SK-N-SH (cell line): ENCODE results near the gene CYSTM1.

Experiments used
- ELF1 ChIP-seq: IDR thresholded peaks from 2 replicates; pipeline ENCODE4 v1.4.0; 2012
- EP300 ChIP-seq, 2 experiments: IDR thresholded peaks; 2 replicates each; pipeline versions ENCODE4 v1.4.0 to v1.6.1; 2012; ENCODE audit warnings: borderline replicate concordance in 1 of 2, low read depth in 1 of 2, low read length in 1 of 2
- GABPA ChIP-seq: IDR thresholded peaks from 2 replicates; pipeline ENCODE4 v1.4.0; 2012; ENCODE audit warnings: low read depth, mild to moderate bottlenecking
- RFX5 ChIP-seq: IDR thresholded peaks from 2 replicates; pipeline ENCODE4 v1.6.1; 2012; ENCODE audit warnings: mild to moderate bottlenecking, improper control_type of control experiment, low read length
- SIN3A ChIP-seq: IDR thresholded peaks from 2 replicates; pipeline ENCODE4 v1.6.1; 2012; ENCODE audit warnings: low read depth, mild to moderate bottlenecking, low read length, moderate library complexity, borderline replicate concordance
- USF1 ChIP-seq: IDR thresholded peaks from 2 replicates; pipeline ENCODE4 v1.4.0; 2012; ENCODE audit warnings: low read depth, borderline replicate concordance
- USF2 ChIP-seq: fragments of 150-350 bp; IDR thresholded peaks from 2 replicates; pipeline ENCODE4 v1.6.1; 2017; ENCODE audit warnings: antibody characterized with exemption, low read length, low read depth, borderline replicate concordance
- TF ChIP-seq, protein P1 (sequence below): fragments of 200-600 bp; sonication (generic); IDR thresholded peaks from 2 replicates; pipeline ENCODE4 v1.6.1; 2017; ENCODE audit warnings: antibody characterized with exemption, mild to moderate bottlenecking, moderate library complexity
- TF ChIP-seq, protein P2 (sequence below): IDR thresholded peaks from 2 replicates; pipeline ENCODE4 v1.4.0; 2012; ENCODE audit warnings: low read depth
- TF ChIP-seq, protein P3 (sequence below): IDR thresholded peaks from 2 replicates; pipeline ENCODE4 v1.6.1; 2012; ENCODE audit warnings: mild to moderate bottlenecking, low read depth, low read length, moderate library complexity

DNA sequence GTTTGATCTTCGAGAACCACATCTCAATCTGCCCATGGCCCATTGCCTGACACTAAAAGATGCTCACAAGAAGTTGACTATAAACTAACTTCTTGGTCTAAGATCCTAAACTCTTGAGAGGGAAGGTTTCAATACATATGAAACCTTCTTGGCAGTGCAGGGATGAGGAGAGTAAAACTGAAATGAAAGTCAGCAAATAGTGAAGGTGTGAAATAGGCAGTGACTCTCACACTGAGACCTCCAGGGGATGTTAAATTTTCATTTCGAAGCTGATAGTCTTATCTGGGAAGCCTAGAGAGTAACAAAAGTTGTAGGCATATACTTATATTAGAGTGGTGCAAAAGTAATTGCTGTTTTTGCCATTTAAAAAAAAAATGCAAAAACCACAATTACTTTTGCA lies 974 bp upstream of the CYSTM1 start:
- TF ChIP-seq, protein P1, sequence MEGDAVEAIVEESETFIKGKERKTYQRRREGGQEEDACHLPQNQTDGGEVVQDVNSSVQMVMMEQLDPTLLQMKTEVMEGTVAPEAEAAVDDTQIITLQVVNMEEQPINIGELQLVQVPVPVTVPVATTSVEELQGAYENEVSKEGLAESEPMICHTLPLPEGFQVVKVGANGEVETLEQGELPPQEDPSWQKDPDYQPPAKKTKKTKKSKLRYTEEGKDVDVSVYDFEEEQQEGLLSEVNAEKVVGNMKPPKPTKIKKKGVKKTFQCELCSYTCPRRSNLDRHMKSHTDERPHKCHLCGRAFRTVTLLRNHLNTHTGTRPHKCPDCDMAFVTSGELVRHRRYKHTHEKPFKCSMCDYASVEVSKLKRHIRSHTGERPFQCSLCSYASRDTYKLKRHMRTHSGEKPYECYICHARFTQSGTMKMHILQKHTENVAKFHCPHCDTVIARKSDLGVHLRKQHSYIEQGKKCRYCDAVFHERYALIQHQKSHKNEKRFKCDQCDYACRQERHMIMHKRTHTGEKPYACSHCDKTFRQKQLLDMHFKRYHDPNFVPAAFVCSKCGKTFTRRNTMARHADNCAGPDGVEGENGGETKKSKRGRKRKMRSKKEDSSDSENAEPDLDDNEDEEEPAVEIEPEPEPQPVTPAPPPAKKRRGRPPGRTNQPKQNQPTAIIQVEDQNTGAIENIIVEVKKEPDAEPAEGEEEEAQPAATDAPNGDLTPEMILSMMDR, result no peak
- TF ChIP-seq RFX5 (no peak), SIN3A (no peak), USF2 (no peak), EP300 (IDR thresholded peaks at IDR 0.05; ENCODE audit: borderline replicate concordance in 1 of 2, low read depth in 1 of 2, low read length in 1 of 2) (no peak), USF1 (no peak), ELF1 (no peak), GABPA (no peak)
- TF ChIP-seq, protein P2, sequence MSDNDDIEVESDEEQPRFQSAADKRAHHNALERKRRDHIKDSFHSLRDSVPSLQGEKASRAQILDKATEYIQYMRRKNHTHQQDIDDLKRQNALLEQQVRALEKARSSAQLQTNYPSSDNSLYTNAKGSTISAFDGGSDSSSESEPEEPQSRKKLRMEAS, result no peak
- TF ChIP-seq, protein P3, sequence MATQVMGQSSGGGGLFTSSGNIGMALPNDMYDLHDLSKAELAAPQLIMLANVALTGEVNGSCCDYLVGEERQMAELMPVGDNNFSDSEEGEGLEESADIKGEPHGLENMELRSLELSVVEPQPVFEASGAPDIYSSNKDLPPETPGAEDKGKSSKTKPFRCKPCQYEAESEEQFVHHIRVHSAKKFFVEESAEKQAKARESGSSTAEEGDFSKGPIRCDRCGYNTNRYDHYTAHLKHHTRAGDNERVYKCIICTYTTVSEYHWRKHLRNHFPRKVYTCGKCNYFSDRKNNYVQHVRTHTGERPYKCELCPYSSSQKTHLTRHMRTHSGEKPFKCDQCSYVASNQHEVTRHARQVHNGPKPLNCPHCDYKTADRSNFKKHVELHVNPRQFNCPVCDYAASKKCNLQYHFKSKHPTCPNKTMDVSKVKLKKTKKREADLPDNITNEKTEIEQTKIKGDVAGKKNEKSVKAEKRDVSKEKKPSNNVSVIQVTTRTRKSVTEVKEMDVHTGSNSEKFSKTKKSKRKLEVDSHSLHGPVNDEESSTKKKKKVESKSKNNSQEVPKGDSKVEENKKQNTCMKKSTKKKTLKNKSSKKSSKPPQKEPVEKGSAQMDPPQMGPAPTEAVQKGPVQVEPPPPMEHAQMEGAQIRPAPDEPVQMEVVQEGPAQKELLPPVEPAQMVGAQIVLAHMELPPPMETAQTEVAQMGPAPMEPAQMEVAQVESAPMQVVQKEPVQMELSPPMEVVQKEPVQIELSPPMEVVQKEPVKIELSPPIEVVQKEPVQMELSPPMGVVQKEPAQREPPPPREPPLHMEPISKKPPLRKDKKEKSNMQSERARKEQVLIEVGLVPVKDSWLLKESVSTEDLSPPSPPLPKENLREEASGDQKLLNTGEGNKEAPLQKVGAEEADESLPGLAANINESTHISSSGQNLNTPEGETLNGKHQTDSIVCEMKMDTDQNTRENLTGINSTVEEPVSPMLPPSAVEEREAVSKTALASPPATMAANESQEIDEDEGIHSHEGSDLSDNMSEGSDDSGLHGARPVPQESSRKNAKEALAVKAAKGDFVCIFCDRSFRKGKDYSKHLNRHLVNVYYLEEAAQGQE, result no peak
